ENCODE data around the gene MOB1B.
"Not testable (repeated sequence)": the region's sequence is repeated elsewhere in the genome, so short reads cannot be mapped to it uniquely, and the experiment has no call there.

Gene MOB1B

DNA sequence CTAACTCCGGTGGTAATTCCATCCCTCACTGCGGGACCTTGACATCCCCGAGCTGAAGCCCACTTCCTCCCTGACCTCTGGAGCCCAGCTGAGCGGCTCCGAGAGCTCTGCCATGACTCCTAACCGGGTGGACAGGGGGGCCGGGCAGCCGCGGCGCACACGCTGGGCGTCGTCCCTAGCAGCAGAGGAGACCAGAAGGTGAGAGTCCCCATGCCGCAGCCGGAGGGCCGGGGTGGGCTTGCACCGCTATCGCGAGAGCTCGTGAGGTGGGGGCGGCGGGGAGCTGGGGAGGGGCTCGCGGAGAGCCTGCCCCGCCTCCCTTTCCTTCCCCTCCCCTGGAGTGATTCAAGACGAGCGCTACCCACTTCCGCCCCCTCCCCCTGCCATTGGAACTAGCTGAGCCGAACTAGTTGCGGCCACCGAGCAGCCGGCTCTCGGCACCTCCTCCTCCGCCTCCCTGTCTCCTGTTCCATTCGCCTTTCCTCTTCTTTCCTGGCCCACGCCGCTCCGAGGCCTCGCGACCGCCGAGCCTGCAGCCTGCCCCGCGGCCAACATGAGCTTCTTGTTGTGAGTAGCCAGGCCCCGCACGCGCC lies at the start of gene MOB1B:
MOB1B (plus strand) TSS at position 386 of the 593 bp plus-strand sequence; CDS start at position 554, 168 bp downstream.
- peak; percentile 3 for FAIRE-seq

DNA sequence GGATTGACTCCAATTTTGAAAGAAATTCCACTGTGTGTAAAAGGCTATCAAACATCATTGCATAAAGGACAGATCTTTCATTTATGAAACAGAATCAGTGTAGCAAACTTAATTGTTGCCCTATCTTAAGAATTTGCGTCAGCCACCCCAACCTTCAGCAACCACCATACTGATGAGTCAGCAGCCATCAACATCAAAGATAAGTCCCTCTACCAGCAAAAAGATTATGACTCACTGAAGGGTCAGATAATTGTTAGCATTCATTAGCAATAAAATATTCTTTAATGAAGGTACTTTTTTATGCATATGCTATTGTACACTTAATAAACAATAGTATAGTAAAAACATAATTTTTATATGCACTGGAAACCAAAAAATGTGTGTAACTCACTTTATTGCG lies 46.7 kb upstream of the MOB1B start:
- FAIRE-seq: no peak

DNA sequence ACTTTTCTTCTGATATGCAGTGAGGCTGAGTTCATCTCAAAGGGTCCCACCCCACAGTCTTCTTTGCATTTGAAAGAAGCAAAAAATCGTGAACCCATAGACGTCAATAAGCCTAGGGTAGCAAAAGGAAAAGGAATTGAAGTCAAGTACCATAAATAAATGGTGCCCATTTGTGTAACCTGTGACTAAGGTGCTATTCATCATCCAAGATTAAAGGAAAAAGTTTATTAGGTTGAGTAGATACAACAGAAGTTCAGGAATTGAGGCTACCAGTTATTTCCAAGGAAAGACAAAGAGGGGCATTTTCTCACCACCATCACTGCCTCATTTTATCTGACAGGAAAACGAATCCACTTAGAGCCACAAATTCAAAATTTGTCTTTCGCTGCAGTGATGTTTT lies 43.7 kb upstream of the MOB1B start:
- FAIRE-seq: no peak

DNA sequence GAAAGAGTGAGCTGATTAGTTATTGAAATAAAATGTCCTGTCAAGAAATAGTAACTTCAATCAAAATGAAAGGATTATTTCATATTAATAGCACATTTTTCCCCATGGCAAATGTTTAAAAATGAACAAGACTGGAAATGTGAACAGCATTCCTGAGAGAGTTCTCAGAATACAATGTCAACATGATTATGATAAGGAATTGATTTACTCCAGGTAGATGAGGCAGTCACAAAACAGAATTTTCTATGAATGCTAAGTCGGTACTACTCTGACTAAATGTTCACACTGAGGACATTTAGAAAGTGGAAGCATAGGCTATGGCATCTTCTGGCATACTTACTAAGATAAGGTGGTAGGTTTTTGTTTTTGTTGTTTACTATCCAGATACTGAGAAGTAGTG lies 43.1 kb upstream of the MOB1B start:
- no peak for FAIRE-seq

DNA sequence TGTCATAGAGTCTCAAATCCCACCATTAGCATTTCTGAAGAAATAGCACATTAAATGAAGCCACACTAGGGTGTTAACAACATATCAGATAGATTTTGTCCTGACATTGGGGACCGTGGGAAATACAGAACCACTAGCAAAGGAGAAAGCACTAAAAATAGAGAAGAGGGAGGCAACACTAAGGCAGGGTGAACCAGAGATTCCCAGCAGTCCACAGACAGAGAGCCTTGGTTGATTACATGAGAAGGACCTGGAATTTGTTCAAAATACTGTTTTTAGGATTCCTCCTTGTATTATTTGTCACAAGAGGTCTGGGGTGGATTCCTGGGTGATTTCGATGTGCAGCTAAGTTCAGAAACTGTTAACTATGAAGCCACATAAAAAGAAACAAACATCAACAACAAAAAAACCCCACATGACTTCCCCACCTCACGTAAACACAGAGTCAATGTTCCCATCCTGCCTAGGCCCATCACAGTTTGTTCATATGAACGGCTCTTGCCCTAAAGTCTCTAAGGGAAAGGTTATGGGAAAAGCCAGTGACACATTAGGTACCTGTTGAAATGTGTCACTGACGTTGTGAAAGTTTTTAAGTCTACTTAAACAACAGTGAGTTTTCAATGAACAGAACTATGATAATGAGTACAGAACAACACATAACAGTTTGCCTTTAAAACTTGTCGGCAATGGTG lies 38.9 kb upstream of the MOB1B start:
- no peak for FAIRE-seq

DNA sequence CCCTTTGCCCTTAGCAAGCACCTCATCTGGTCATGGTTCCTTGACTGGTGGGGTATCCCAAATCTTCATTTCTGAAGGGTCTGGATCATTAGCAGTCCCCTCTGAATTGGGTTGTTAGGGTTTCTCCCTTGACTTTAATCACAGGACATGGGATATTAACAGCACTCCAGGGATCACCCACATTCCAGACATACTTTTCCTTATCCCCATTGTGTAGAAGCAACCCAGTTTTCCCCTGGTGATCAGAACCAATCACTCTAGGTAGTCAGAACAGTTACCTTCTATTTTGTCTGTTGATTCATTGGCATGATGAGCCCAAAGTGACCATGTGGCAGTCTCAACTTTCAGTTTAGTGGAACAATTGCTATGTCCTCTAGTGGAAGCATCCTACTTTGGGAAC lies 33.4 kb upstream of the MOB1B start:
- FAIRE-seq: no peak

DNA sequence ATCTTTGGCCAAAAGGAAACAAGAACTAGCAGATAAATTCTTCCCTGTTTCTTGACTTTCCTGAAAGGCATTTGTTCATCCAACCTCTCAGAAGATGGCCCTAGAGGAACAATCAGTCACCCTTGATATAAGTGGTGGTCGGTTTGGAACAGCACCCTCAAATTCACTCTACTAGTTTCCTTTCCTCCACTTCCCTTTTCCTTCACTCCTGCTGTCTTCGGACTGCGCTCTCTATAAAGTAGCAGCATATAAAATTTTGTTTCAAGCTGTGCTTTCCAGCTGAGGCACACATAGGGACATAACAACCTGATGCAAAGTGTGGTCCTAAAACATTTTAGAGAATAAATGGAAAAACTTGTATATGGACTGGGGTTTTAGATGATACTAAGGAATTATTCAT lies 29.0 kb upstream of the MOB1B start:
- FAIRE-seq: no peak

DNA sequence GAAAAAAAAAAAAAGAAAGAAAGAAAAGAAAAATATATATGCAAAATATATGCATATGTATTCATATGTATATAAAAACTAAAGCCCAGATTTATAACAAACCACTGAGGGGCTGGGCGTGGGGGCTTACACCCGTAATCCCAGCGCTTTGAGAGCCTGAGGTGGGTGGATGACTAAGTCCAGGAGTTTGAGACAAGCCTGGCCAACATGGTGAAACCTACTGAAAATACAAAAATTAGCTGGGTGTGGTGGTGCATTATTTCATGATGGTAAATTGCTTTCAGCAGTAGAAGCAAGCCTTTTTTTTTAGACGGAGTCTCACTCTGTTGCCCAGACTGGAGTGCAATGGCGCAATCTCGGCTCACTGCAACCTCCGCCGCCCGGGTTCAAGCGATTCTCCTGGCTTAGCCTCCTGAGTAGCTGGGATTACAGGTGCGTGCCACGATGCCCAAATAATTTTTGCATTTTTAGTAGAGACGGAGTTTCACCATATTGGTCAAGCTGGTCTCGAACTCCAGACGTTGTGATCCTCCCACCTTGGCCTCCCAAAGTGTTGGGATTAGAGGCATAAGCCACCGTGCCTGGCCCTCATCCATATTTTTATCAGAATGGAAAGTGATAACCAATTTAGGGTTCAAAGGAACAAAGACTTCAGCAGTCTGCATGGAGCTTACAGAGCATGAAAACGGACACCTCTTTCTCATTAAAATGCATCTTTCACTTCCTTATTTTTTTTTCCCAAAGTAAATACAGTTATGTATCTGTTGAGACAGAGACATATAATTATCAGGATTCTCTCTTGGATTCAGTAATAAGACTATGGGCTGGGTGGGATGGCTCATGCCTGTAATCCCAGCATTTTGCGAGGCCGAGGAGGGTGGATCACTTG lies 27.7 kb upstream of the MOB1B start:
- no peak for FAIRE-seq

DNA sequence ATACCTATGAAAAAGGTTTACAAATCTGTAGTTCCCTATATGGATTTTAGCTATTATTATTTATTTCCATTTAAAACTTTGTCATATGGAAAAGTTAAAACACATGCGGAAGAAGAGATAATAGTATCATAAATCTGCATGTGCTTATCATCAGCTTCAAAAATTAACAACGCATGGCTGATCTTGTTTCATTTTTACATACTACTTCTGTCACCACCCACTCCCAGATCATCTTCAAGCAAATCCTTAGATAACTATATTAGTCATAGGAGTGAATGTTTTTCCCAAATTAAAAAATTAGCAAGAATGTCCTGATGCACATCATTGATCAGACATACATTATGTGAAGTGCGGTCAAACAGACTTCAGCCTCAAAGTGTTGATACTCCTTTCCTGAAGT lies 24.6 kb upstream of the MOB1B start:
- FAIRE-seq: no peak

DNA sequence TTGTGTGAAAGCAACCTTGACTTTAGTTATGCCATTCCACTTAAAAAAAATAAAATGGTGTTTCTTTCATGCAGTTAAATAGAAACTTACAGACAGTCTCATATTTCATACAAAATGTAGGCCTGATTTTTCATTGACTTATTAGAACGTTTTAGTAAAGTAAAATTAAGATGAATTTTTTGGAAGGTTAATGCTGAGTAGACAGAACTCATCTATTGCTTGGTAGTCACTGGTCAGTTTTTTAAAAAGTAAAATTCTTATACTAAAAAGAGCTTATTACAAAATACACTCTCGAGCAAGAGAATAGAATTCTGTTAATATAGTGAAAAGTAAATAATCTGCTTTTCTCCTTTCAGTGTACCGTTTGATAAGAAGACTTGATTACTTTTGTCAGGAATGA lies 21.4 kb upstream of the MOB1B start:
- FAIRE-seq: no peak

DNA sequence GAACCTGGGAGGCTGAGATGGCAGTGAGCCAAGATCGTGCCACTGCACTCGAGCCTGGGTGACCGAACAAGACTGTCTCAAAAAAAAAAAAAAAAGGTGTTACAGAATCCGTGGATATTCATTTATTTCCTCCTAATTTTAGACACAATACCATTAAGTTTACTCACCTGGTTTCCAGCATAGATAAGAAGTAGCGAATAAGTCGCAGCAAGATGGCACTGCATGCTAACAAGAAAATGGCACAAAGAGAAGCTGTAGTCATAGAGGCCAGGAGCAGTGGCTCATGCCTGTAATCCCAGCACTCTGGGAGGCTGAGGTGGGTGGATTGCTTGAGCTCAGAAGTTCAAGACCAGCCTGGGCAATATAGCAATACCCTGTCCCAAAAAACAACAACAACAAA lies 17.0 kb upstream of the MOB1B start:
- no peak for FAIRE-seq

DNA sequence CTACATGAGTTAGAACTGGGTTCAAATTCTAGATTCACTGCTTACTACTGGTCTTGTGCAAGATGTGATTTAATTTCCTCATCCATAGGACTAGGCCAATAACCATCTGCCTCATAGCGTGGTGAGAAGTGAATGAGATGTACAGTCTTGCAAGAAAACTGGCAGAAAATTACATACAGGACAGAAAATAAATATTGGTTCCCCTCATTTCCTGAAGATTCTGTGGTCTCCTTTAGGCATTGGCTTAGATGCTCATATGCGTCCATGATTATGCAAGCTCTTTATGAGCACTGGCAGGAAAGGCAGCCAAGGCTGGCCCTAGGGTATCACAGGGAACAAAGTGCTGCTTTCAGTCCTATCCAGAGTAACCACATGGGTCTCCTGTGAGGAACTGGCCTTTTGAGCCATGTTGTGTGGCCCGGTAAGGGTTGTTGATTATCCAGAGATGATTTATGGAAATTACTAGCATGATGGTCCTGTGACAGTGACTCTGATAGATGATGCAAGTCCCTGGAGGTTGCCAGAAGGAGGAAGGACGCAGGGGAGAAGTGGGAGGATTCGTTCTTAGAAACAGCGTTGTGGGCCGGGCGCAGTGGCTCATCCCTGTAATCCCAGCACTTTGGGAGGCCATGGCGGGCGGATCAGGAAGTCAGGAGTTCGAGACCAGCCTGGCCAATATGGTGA lies 9.9 kb upstream of the MOB1B start:
- no peak for FAIRE-seq

DNA sequence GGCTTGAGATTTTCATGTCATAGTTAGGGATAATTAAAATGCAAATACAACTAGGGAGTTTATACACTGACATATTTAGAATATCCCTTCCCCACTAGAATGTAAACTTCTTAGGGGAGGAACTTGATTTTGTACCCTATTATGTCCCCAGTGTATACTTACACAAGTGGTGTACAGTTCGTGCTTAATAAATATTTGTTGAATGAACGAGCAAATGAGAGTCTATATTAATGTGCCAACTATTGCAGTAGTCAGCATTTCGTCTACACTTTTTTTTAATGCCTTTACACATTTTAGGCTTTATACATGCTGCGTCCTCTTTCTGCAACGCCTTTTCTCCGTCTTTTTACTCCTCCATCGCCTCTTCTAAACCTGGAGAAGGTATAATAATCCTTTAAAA lies 8.4 kb upstream of the MOB1B start:
- no peak for FAIRE-seq

DNA sequence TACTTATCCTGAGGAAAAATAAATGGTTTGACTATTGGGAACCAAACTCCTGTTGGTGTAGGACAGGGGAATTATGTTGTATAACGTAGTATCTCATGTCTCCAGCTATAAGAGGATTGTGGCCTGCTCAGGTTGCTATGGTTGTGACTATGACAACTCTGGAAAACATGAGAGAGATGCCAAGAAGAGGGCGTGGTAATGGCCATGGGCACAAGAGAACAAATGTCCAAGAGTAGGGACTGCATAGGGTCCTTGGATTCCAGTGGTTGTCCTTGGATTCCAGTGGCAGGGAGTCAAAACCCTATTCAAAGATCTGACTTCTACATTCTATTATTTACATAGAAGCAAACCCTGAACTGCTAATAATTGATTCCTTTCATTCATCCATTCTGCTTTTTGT lies 6.8 kb upstream of the MOB1B start:
- no peak for FAIRE-seq

DNA sequence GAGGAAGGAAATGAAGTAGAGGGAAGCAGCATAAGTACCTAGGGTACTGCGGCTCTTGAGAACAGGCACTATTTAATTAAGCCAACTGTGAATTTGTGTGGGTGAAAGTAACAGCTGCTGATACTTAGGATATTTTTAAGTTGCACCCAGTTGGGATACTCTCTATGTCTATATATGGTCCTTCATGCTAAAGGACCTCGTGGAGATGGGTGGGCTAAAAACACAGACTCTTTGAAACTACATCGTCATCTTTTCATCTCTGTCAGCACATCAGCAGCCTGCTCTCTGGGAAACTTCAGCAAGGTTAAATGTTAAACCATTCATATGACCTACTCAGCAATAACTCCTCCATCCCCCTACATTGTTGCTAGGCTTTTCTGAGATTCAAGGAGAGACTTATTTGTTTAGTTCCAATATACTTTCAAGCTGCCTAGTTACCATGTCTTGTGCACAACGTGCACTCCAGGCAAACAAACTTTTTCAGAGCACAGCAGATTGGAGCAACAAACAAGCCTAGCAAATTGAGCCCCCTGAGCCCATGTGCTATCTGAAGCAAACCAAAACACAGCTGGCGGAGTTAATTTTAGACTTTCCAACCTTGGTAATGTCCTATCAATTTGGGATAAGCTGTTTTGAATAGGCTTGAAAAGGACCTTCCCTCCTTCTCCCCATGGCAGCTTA lies 6.2 kb upstream of the MOB1B start:
- FAIRE-seq: no peak

DNA sequence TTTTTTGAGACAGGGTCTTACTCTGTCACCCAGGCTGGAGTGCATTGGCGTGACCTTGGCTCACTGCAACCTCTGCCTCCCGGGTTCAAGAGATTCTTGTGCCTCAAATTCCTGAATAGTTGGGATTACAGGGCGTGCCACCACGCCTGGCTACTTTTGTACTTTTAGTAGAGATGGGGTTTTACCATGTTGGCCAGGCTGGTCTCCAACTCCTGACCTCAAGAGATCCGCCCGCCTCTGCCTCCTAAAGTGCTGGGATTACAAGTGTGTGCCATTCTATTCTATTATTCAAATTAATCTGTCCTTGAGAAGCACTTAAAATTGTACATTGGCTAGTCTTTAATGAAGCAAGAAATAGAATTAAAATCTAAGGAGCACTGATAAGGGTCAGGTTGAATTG lies 3.6 kb upstream of the MOB1B start:
- not testable (repeated sequence) for FAIRE-seq

DNA sequence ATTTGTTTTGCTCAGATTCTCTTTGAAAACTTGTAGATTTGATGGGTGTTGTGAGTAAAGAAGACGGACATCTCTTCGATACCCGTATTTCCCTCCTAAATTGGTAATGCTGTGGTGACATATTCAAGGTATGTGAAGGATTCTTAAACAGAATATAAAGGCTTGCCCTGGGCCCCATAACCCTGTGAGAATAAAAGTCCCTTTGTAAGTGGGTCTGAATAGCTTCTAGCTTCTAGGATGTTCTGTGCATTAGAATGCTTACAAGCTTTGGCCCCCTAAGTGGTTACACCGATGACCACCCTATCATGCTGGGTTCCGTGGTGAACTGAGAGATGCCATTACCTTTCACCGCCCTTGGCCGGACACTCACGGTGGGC lies 574 bp upstream of the MOB1B start:
- FAIRE-seq: no peak

DNA sequence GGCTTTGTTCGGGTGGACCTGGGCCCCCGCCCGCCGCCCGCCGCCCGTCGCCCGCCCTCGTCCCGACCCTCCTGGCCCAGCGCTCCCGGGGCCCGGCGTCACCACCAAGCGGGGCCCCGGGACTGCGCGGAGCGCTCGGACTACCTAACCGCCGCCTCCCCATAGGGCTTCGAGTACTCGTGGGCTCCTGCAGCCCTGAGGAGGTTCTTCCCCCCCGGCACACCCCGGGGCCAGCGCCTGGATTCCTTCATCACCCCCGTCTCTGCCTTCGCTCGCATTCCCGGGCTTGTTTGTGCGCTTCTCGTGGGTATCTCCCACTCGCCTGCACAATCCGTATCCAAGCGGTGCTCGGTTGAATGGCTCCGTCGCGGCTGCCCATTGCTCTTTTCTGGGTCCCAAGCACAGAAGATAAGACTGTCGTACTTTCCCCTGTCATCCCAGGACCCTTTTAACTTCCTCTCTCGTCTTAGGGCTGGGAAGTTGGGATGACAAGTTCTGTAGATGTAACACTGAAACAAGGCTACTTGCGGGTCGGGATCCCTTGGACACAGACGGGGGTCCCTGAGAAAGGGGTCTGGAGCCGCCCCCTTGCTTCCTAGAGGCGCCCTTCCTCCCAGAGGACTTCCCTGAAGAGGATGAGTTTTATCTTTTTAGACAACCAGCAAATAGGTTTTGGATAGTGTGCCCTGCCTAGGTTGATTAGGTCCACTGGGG lies 565 bp downstream of the MOB1B start:
- no peak for FAIRE-seq

DNA sequence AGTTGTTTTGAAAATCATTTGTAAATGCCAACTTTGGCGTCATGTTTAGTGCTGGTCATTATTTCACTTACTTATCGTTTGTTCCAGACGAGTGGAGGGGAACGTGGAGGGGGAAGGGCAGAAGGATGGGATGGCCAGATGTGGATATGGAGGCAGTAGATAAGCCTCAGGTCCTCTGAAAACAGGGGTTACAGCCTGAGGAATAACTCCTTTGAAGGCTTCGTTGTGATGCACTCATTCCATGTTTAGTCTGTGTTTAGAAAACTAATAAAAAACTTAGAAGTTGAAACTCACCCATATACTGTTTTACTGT lies 1.1 kb downstream of the MOB1B start:
- FAIRE-seq: no peak

DNA sequence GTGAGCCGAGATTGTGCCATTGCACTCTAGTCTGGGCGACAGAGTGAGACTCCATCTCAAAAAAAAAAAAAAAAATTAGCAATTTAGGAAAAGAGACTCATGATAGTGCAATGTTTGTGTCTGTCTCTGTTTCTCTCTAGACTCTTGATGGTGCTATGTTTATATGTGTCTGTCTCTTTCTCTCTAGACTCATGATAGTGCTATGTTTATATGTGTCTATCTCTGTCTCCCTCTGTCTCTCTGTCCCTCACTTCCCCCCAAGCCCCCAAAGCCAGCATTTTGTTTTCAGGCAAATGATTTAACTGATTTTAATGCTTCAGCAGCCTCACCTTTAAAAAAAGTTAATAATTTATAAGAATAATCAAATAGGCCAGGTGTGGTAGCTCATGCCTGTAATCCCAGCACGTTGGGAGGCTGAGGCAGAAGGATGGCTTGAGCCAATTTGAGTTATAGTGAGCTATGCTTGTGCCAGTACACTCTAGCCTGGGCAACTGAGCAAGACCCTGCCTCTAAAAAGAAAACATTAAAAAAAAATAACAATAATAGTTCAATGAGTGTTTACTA lies 6.9 kb downstream of the MOB1B start:
- no peak for FAIRE-seq

DNA sequence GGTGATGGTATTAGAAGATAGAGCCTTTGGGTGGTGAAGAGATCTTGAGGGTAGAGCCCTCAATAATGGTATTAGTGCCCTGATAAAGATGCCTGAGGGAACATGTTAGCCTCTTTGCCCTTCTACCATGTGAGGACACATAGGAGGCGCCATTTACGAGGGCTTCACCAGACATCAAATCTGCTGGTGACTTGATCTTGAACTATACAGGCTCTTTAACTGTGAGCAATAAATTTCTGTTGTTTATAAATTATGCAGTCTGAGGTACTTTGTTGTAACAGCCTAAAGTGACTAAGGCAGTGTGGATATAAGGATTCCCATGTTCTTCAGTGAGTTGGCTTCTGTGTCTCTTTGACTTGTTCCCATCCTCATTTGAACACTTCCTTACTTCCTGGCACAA lies 11.8 kb downstream of the MOB1B start:
- no peak for FAIRE-seq

DNA sequence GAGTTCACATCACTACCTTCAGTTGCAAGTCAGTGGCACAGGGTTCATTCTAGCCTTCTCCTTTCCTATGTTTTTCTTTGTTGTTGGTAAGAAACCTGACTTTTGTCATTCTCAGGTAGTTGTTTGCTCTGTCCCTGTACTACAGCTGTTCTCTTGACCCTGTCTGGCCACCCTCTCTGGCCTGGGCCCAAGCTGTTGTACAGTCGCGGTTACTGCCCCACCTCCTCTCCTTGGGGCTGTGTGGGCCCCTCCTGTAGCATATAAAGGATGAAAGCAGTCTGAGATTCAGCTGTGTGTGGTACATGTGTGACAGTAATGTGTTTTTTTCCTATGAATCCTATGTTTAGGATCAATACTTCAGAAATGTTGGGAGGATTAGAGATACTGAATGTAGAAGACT lies 12.5 kb downstream of the MOB1B start:
- no peak for FAIRE-seq

Measured in G401.6 (cell line).